Measurements from ENCODE around the gene SLC29A4.
"Not testable (repeated sequence)": the region's sequence is repeated elsewhere in the genome, so short reads cannot be mapped to it uniquely, and the experiment has no call there.

GRCh38 chr7:5318613-5319012, 35.9 kb downstream of the SLC29A4 start:
- TF ChIP-seq CTCF (conservative IDR thresholded peaks at IDR 0.05; ENCODE audit: low read depth, low read length); EZH2 (IDR thresholded peaks at IDR 0.05; ENCODE audit: borderline replicate concordance, low read depth, low read length, poor library complexity, severe bottlenecking): not testable (repeated sequence)

Measured in A673 (cell line).